SK-N-SH (cell line): ENCODE measurements around the gene P2RY6. TPM values are rescaled to one million over a fixed set of nuclear protein-coding genes. Genes with fewer than 3 reads are reported as not detected.

ENCODE experiments used
- CTCF ChIA-PET: fragments of 300-600, 350-600 bp; formaldehyde crosslinking; extraction: SDS; loops from one replicate; lab custom pipeline; 2021; lab: Yijun Ruan, JAX
- POLR2A ChIA-PET: fragments of 350-600 bp; sonication (Branson Sonifier 250); formaldehyde crosslinking; extraction: SDS; loops from one replicate; lab custom pipeline; 2020; ENCODE audit warnings: antibody characterized with exemption, inconsistent platforms; lab: Yijun Ruan, JAX
- DNase-seq: peaks from one replicate; pipeline ENCODE4 v3.0.0; 2012
- H2AFZ ChIP-seq: fragments of 200-600 bp; sonication (generic); 2 replicates; pipeline ENCODE4 v1.8.1; 2016; ENCODE audit warnings: antibody characterized with exemption, mild to moderate bottlenecking, low read depth
- H3F3A ChIP-seq: fragments of 200-600 bp; sonication (generic); replicated peaks from 2 replicates; pipeline ENCODE3; 2016; ENCODE audit warnings: antibody characterized with exemption, mild to moderate bottlenecking; ENCODE audit not compliant: insufficient read depth
- H3K27ac ChIP-seq, 2 experiments: fragments of 200-500 bp in 1 of 2; fragments of 200-600 bp in 1 of 2; sonication (Bioruptor generic) in 1 of 2; sonication (generic), shearing (Covaris generic) in 1 of 2; 2 replicates each; pipeline versions ENCODE4 v1.5.1 to v1.6.1; 2014 to 2016; ENCODE audit warnings: low read depth in 2 of 2, inconsistent platforms in 1 of 2, low read length in 1 of 2, mild to moderate bottlenecking in 1 of 2, mixed read lengths in 1 of 2
- H3K27me3 ChIP-seq: fragments of 200-600 bp; sonication (generic), shearing (Covaris generic); 2 replicates; pipeline ENCODE4 v1.6.1; 2016; ENCODE audit warnings: mixed run types; ENCODE audit not compliant: insufficient read depth
- H3K36me3 ChIP-seq, 2 experiments: fragments of 200-500 bp in 1 of 2; fragments of 200-600 bp in 1 of 2; sonication (Bioruptor generic) in 1 of 2; sonication (generic) in 1 of 2; replicated peaks in 1 of 2; 2 replicates each; pipeline versions ENCODE3 to v1.5.1; 2014 to 2016; ENCODE audit warnings: low read length in 1 of 2, mild to moderate bottlenecking in 1 of 2; ENCODE audit not compliant: insufficient read depth in 2 of 2, control insufficient read depth in 1 of 2
- H3K4me1 ChIP-seq, 2 experiments: fragments of 200-500 bp in 1 of 2; fragments of 200-600 bp in 1 of 2; sonication (Bioruptor generic) in 1 of 2; sonication (generic), shearing (Covaris generic) in 1 of 2; 2 replicates each; pipeline versions ENCODE4 v1.5.1 to v1.6.1; 2014 to 2016; ENCODE audit warnings: low read depth in 1 of 2, low read length in 1 of 2, mixed run types in 1 of 2; ENCODE audit not compliant: insufficient read depth in 2 of 2, control insufficient read depth in 1 of 2
- H3K4me2 ChIP-seq: fragments of 200-600 bp; sonication (generic), shearing (Covaris generic); 2 replicates; pipeline ENCODE4 v1.6.1; 2017; ENCODE audit warnings: mixed run types
- H3K4me3 ChIP-seq, 2 experiments: fragments of 200-500 bp in 1 of 2; fragments of 200-600 bp in 1 of 2; sonication (Bioruptor generic) in 1 of 2; sonication (generic), shearing (Covaris generic) in 1 of 2; 2 replicates each; pipeline versions ENCODE4 v1.5.1 to v1.8.1; 2014 to 2016; ENCODE audit warnings: low read depth in 2 of 2, inconsistent platforms in 1 of 2, low read length in 1 of 2, mild to moderate bottlenecking in 1 of 2, mixed read lengths in 1 of 2, moderate library complexity in 1 of 2
- H3K79me2 ChIP-seq: fragments of 200-600 bp; sonication (generic); 2 replicates; pipeline ENCODE4 v1.8.1; 2017; ENCODE audit warnings: mild to moderate bottlenecking; ENCODE audit not compliant: insufficient read depth
- H3K9ac ChIP-seq: fragments of 200-600 bp; sonication (generic); 2 replicates; pipeline ENCODE4 v1.6.1; 2017; ENCODE audit warnings: mixed run types
- H3K9me2 ChIP-seq: fragments of 200-600 bp; sonication (generic); 2 replicates; pipeline ENCODE4 v1.6.1; 2017; ENCODE audit warnings: mixed run types
- H3K9me3 ChIP-seq: fragments of 200-600 bp; sonication (generic); 2 replicates; pipeline ENCODE4 v1.6.1; 2017; ENCODE audit warnings: mixed run types, mild to moderate bottlenecking, moderate library complexity
- H4K20me1 ChIP-seq: fragments of 200-600 bp; sonication (generic); 2 replicates; pipeline ENCODE4 v1.6.1; 2017; ENCODE audit warnings: mild to moderate bottlenecking, mixed run types; ENCODE audit not compliant: insufficient read depth
- CHD2 ChIP-seq: fragments of 150-350 bp; IDR thresholded peaks from 2 replicates; pipeline ENCODE4 v1.6.1; 2018; ENCODE audit warnings: low read length; ENCODE audit not compliant: partially characterized antibody
- ELF1 ChIP-seq: IDR thresholded peaks from 2 replicates; pipeline ENCODE4 v1.4.0; 2012
- FOXJ3 ChIP-seq: sonication (generic); formaldehyde crosslinking; IDR thresholded peaks from 2 replicates; pipeline ENCODE4 v1.5.1; 2020; ENCODE audit warnings: mild to moderate bottlenecking, missing genetic modification reagents
- GABPA ChIP-seq: IDR thresholded peaks from 2 replicates; pipeline ENCODE4 v1.4.0; 2012; ENCODE audit warnings: low read depth, mild to moderate bottlenecking
- MEF2A ChIP-seq: IDR thresholded peaks from 2 replicates; pipeline ENCODE4 v1.4.0; 2012; ENCODE audit warnings: low read depth, borderline replicate concordance
- NFIC ChIP-seq: IDR thresholded peaks from 2 replicates; pipeline ENCODE4 v1.4.0; 2012; ENCODE audit warnings: borderline replicate concordance
- POLR2AphosphoS5 ChIP-seq: IDR thresholded peaks from 2 replicates; pipeline ENCODE4 v1.6.1; 2012; ENCODE audit warnings: low read depth, low read length
- RFX5 ChIP-seq: IDR thresholded peaks from 2 replicates; pipeline ENCODE4 v1.6.1; 2012; ENCODE audit warnings: mild to moderate bottlenecking, improper control_type of control experiment, low read length
- RXRA ChIP-seq: IDR thresholded peaks from 2 replicates; pipeline ENCODE4 v1.4.0; 2012; ENCODE audit warnings: low read depth, mild to moderate bottlenecking, borderline replicate concordance
- SMC3 ChIP-seq: IDR thresholded peaks from 2 replicates; pipeline ENCODE4 v1.6.1; 2012; ENCODE audit warnings: low read depth, low read length, improper control_type of control experiment
- TEAD4 ChIP-seq: IDR thresholded peaks from 2 replicates; pipeline ENCODE4 v1.4.0; 2012; ENCODE audit warnings: mild to moderate bottlenecking, borderline replicate concordance; ENCODE audit not compliant: insufficient read depth
- YY1 ChIP-seq: IDR thresholded peaks from 2 replicates; pipeline ENCODE4 v1.4.0; 2012; ENCODE audit warnings: low read depth, mild to moderate bottlenecking
- WGBS: methylation state at CpG from one replicate; pipeline ENCODE4 v1.1.6; 2017; ENCODE audit warnings: low lambda C conversion rate; 5-methylcytosine and 5-hydroxymethylcytosine counted together
- polyA plus RNA-seq, 3 experiments: library from polyadenylated mRNA; depleted of rRNA; stranded (reverse); fragments of >200 nt; gene quantifications; 2 replicates each; pipeline ENCODE4 v1.2.3, GENCODE V29; 2012
- TF ChIP-seq, protein P1 (sequence below): IDR thresholded peaks from 2 replicates; pipeline ENCODE4 v1.4.0; 2012; ENCODE audit warnings: low read depth
- TF ChIP-seq, protein P2 (sequence below): fragments of 150-350 bp; IDR thresholded peaks from 2 replicates; pipeline ENCODE4 v1.6.1; 2017; ENCODE audit warnings: antibody characterized with exemption, low read length, low read depth, borderline replicate concordance

P2RY6 gene
- polyA plus RNA-seq, 1 of the 3 experiments (the other 2 are of a cell fraction), result 0.15 TPM

DNA sequence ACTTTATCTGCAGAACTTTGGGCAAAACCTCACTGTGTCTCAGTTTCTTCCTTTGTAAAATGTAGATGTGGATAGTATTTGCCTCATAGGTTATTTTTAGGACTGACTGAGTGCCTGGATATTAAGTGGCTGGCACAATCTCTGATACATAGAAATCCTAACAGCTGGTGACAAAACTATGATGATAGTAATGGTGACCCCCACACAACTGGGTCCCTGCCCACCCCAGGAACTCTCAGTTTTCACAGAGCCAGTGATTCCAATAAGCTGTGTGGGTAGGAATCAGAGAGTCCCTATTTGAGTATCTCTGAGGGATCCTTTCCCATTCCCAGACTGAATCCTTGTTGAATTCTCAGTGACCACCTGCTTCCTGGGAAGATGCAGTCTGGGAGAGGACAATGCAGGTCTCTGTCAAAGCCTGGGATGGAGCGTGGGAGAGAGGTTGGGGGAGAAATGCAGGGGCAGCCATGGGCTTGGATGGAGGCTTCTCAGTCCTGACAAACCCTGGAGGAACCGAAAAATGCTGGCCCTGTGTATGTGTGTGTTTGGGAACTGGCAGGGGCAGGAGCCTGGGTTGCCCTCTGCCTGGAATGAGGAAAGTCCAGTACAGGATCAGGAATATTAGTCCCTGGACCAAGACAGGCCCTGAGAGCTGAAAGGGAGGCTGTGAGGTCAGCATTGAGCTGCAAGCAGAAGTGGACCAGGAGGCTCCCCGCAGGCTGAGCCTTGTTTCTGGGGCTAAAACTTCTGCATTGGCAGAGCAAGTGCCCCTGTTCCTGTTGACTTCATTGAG lies 6.1 kb upstream of the P2RY6 start:
- CTCF ChIA-PET, result interaction anchor here (0.9 to 15.0 kb wide), 5 partner anchors 13 to 70 kb away, joined by 3 to 179 read pairs (median 11); no protein-coding TSS in a partner anchor
- Histone ChIP-seq H4K20me1 (no peaks in the 10 kb centered on the region), H3K27ac (no peak overlapping the region), H3F3A (no peaks in the 10 kb centered on the region), H3K9me3 (no peaks in the 10 kb centered on the region), H3K36me3 (no peaks in the 10 kb centered on the region), H3K4me1 (peaks cover 0 to 25% of the 10 kb centered on the region in 2 experiments; a peak in 2 of 4 replicates), H3K9me2 (no peaks in the 10 kb centered on the region), H3K9ac (no peak overlapping the region), H3K79me2 (no peaks in the 10 kb centered on the region), H3K4me3 (no peak overlapping the region), H2AFZ (no peak overlapping the region), H3K4me2 (no peak overlapping the region), H3K27me3 (no peaks in the 10 kb centered on the region)
- WGBS, result 65% methylated on average over 3 of the region's 3 CpGs
- DNase-seq, result no peak
- TF ChIP-seq ELF1 (no peak), TEAD4 (no peak), SMC3 (no peak), YY1 (no peak), NFIC (no peak), GABPA (no peak), RXRA (no peak), FOXJ3 (CRISPR knock-in tag) (no peak), MEF2A (no peak), POLR2AphosphoS5 (no peak)
- TF ChIP-seq, protein P1, sequence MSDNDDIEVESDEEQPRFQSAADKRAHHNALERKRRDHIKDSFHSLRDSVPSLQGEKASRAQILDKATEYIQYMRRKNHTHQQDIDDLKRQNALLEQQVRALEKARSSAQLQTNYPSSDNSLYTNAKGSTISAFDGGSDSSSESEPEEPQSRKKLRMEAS, result no peak
- POLR2A ChIA-PET, result no interaction called here

GRCh38 chr11:73266646-73267020 lies 5.5 kb upstream of the P2RY6 start:
- 80% methylated on average over 3 of the region's 4 CpGs for WGBS
- ChIA-PET POLR2A (no interaction called here), CTCF (interaction anchor here (0.9 to 15.0 kb wide), 4 partner anchors 19 to 69 kb away, joined by 4 to 179 read pairs (median 72); no protein-coding TSS in a partner anchor)
- TF ChIP-seq RFX5 (no peak), CHD2 (no peak), SMC3 (no peak)
- TF ChIP-seq, protein P2, sequence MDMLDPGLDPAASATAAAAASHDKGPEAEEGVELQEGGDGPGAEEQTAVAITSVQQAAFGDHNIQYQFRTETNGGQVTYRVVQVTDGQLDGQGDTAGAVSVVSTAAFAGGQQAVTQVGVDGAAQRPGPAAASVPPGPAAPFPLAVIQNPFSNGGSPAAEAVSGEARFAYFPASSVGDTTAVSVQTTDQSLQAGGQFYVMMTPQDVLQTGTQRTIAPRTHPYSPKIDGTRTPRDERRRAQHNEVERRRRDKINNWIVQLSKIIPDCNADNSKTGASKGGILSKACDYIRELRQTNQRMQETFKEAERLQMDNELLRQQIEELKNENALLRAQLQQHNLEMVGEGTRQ, result no peak
- Histone ChIP-seq H2AFZ (no peak overlapping the region), H3K79me2 (no peaks in the 10 kb centered on the region), H3K9ac (no peak overlapping the region), H3K36me3 (no peaks in the 10 kb centered on the region), H3K4me2 (no peak overlapping the region), H3K9me2 (no peaks in the 10 kb centered on the region), H3K27me3 (no peaks in the 10 kb centered on the region), H3F3A (no peaks in the 10 kb centered on the region), H3K9me3 (no peaks in the 10 kb centered on the region), H3K4me1 (peaks cover under 1 to 31% of the 10 kb centered on the region in 2 experiments; a peak in 2 of 4 replicates), H3K27ac (no peak overlapping the region), H3K4me3 (no peak overlapping the region), H4K20me1 (no peaks in the 10 kb centered on the region)
- no peak for DNase-seq
